ENCODE measurements around the gene ATP9B. TPM values are rescaled to one million over a fixed set of nuclear protein-coding genes. Genes with fewer than 3 reads are reported as not detected.
"Not testable (repeated sequence)": the region's sequence is repeated elsewhere in the genome, so short reads cannot be mapped to it uniquely, and the experiment has no call there.

ATP9B gene
- total RNA-seq, 1 donor from 2014 or later: 19.4 TPM

- DNase-seq (ENCODE audit: low read depth, low spot score): no peak
Observed at GRCh38 chr18:79355433-79356335, 286.5 kb downstream of the ATP9B start.

- no peak for DNase-seq (ENCODE audit: low read depth, low spot score)
Observed at GRCh38 chr18:79356435-79356834, 287.2 kb downstream of the ATP9B start.

- no peak for DNase-seq (ENCODE audit: low read depth, low spot score)
Observed at GRCh38 chr18:79360933-79361332, 291.7 kb downstream of the ATP9B start.

GRCh38 chr18:79361766-79362522, 292.8 kb downstream of the ATP9B start:
- no peak for DNase-seq (ENCODE audit: low read depth, low spot score)

- DNase-seq (ENCODE audit: low read depth, low spot score): no peak
Observed at GRCh38 chr18:79365701-79366100, 296.5 kb downstream of the ATP9B start.

- no peak for DNase-seq (ENCODE audit: low read depth, low spot score)
Observed at GRCh38 chr18:79366177-79367094, 297.2 kb downstream of the ATP9B start.

- DNase-seq (ENCODE audit: low read depth, low spot score): no peak
Observed at GRCh38 chr18:79367480-79367879, 298.3 kb downstream of the ATP9B start.

GRCh38 chr18:79367989-79368388, 298.8 kb downstream of the ATP9B start:
- DNase-seq (ENCODE audit: low read depth, low spot score): no peak

- no peak for DNase-seq (ENCODE audit: low read depth, low spot score)
Observed at GRCh38 chr18:79368681-79369080, 299.5 kb downstream of the ATP9B start.

GRCh38 chr18:79371561-79372121, 302.4 kb downstream of the ATP9B start:
- DNase-seq (ENCODE audit: low read depth, low spot score): no peak

- DNase-seq (ENCODE audit: low read depth, low spot score): no peak
Observed at GRCh38 chr18:79372461-79372860, 303.3 kb downstream of the ATP9B start.

- DNase-seq (ENCODE audit: low read depth, low spot score): no peak
Observed at GRCh38 chr18:79372991-79373390, 303.8 kb downstream of the ATP9B start.

- DNase-seq (ENCODE audit: low read depth, low spot score): no peak
Observed at GRCh38 chr18:79373736-79374135, 304.5 kb downstream of the ATP9B start.

- DNase-seq (ENCODE audit: low read depth, low spot score): no peak
Observed at GRCh38 chr18:79374408-79375171, 305.4 kb downstream of the ATP9B start.

GRCh38 chr18:79375441-79376154, 306.4 kb downstream of the ATP9B start:
- no peak for DNase-seq (ENCODE audit: low read depth, low spot score)

- not testable (repeated sequence) for DNase-seq (ENCODE audit: low read depth, low spot score)
Observed at GRCh38 chr18:79376661-79377060, 307.5 kb downstream of the ATP9B start.

GRCh38 chr18:79377187-79377891, 308.1 kb downstream of the ATP9B start:
- no peak for DNase-seq (ENCODE audit: low read depth, low spot score)

GRCh38 chr18:79378536-79379250, 309.5 kb downstream of the ATP9B start:
- DNase-seq (ENCODE audit: low read depth, low spot score): no peak
